ENCODE measurements around the gene NIPAL3.

The NIPAL3 gene

DNA sequence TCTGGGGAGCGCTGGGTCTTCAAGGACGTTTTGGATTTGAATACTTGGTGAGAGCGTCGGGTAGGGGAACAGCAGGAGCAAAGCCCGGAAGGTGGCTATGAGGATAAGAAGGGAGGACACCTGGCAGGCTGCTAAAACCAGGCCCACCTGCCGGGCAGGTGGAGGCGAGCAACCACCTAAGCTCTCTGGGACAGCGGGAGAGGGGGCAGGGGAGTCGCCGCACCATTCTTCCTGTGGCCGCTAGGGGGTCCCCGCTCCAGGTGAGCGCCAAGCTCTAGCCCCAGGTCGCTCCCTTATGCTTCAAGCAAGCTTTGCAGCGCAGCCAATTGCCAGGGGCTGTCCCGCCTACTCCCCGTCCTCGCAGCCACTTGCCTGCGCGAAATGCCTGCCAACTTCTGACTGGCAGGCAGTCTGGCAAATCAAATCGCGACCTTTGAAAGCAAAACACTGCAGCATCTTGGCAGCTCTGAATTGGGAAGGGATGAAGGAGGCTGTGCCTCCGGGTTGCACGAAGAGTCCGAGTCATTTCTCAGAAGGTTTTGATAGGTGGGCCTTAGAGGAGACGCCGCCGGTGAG lies at the start of gene NIPAL3:
Gene NIPAL3, plus strand, starts transcription at position 469 of the 576 bp plus-strand sequence. CDS start 3,746 bp downstream, outside the sequence.
- Histone ChIP-seq H3K9ac (ENCODE audit: low read length) (peak within 1 kb of the TSS; percentile 41), H3K4me1 (ENCODE audit: control insufficient read depth, insufficient read depth, low read length) (peaks cover 28% of the 10 kb centered on the region), H3K27me3 (ENCODE audit: control insufficient read depth, insufficient read depth, low read length) (no peaks in the 10 kb centered on the region), H3K9me3 (ENCODE audit: control insufficient read depth, insufficient read depth, low read depth, low read length) (no peaks in the 10 kb centered on the region), H3K27ac (ENCODE audit: low read depth, low read length) (no peak within 1 kb of the TSS), H3K36me3 (ENCODE audit: control insufficient read depth, insufficient read depth, low read length) (no peaks in the 10 kb centered on the region), H3K4me3 (ENCODE audit: low read depth, low read length) (peak within 1 kb of the TSS; percentile 73)

DNA sequence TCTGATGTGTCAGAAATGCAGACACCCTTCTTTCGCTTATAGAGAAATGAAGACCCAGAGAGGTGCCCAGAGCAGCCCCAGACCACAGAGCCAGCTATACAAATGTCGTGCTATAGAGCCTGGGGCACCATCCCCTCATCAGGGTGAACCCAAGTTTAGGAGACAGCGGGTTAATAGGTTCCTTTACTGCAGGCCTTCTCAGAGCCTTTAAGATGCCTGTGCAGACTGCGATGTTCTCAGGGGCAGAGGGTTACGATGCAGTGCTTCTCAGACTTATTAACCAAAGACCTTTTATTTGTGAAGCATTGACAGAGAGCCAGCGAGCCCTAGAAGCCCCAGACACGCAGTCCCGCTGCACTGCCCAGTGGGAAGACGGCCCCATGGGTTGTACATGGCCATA lies 48.9 kb upstream of the NIPAL3 start:
- Histone ChIP-seq H3K4me1 (ENCODE audit: control insufficient read depth, insufficient read depth, low read length) (peaks cover 10% of the 10 kb centered on the region; the same call in 1 of the 2 replicates), H3K27me3 (ENCODE audit: control insufficient read depth, insufficient read depth, low read length) (no peaks in the 10 kb centered on the region), H3K27ac (ENCODE audit: low read depth, low read length) (no peak overlapping the region)

DNA sequence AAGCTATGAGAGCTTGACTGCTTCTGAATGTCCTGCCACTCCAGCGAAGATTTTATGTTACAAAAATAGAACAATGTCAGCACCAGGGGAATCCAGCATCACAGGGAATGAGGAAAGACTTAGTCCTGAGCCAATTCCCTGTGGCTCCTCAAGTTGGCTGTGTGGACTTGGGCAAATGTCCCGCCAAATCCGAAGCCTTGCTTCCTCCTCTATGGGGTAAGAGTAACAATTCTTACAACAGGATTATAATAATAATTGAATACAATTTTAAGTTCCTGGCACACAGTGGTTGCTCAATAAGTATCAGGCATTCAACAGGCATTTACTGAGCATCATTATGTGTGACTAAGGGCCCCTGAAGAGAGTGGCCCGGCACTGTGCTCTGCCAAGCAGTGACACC lies 46.4 kb upstream of the NIPAL3 start:
- no peaks in the 10 kb centered on the region for H3K36me3 ChIP-seq (ENCODE audit: control insufficient read depth, insufficient read depth, low read length)
- no peak overlapping the region for H3K4me3 ChIP-seq (ENCODE audit: low read depth, low read length)
- H3K9me3 ChIP-seq (ENCODE audit: control insufficient read depth, insufficient read depth, low read depth, low read length), result no peaks in the 10 kb centered on the region
- no peak overlapping the region for H3K9ac ChIP-seq (ENCODE audit: low read length)
- no peaks in the 10 kb centered on the region for H3K27me3 ChIP-seq (ENCODE audit: control insufficient read depth, insufficient read depth, low read length)
- no peak overlapping the region for H3K27ac ChIP-seq (ENCODE audit: low read depth, low read length)
- H3K4me1 ChIP-seq (ENCODE audit: control insufficient read depth, insufficient read depth, low read length), result peaks cover 12% of the 10 kb centered on the region; the same call in 1 of the 2 replicates

More for the DNA sequence above, 48.9 kb upstream of the NIPAL3 start:
- no peaks in the 10 kb centered on the region for H3K36me3 ChIP-seq (ENCODE audit: control insufficient read depth, insufficient read depth, low read length)
- no peaks in the 10 kb centered on the region for H3K9me3 ChIP-seq (ENCODE audit: control insufficient read depth, insufficient read depth, low read depth, low read length)
- H3K4me3 ChIP-seq (ENCODE audit: low read depth, low read length), result no peak overlapping the region
- no peak overlapping the region for H3K9ac ChIP-seq (ENCODE audit: low read length)

DNA sequence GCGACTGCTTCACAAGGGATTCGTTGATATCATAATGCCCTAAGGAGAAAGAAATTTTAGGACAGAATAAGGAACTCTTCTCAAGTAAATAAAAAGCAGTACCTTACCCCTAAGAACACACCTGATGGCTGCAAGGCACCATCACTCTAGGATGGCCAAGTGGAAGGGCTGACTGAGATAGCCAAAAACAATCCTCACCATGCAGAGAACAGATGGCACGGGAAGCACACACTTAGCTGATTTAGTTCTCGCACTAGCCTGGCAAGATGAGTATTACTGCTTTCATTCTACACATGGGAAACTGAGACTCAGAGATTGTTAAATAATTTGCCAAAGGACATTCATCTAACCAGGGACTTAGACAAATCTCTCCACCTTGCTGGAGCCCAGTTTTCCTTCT lies 45.8 kb upstream of the NIPAL3 start:
- H3K27me3 ChIP-seq (ENCODE audit: control insufficient read depth, insufficient read depth, low read length), result no peaks in the 10 kb centered on the region
- no peak overlapping the region for H3K9ac ChIP-seq (ENCODE audit: low read length)
- no peaks in the 10 kb centered on the region for H3K9me3 ChIP-seq (ENCODE audit: control insufficient read depth, insufficient read depth, low read depth, low read length)
- no peaks in the 10 kb centered on the region for H3K36me3 ChIP-seq (ENCODE audit: control insufficient read depth, insufficient read depth, low read length)
- no peak overlapping the region for H3K4me3 ChIP-seq (ENCODE audit: low read depth, low read length)
- no peak overlapping the region for H3K27ac ChIP-seq (ENCODE audit: low read depth, low read length)
- peaks cover 6% of the 10 kb centered on the region; the same call in 1 of the 2 replicates for H3K4me1 ChIP-seq (ENCODE audit: control insufficient read depth, insufficient read depth, low read length)

DNA sequence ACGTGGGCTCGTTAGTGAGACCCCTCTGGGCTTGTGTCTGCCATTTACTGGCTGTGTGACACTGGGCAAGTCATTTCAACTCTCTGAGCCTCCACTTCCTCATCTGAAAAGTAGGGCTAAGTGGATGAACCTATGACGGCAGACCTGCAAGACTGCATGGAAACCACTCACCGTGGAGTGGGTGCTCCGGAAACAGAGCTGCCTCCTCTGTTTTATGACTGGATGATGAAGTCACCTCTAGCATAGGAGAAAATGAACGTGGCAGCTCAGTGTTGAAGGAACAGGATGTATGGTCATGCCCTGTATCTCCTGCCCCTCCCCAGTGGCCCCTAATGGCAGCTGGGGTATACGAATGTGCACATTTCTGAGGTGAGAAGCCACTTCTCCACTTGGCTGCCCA lies 42.6 kb upstream of the NIPAL3 start:
- no peaks in the 10 kb centered on the region for H3K9me3 ChIP-seq (ENCODE audit: control insufficient read depth, insufficient read depth, low read depth, low read length)
- H3K36me3 ChIP-seq (ENCODE audit: control insufficient read depth, insufficient read depth, low read length), result no peaks in the 10 kb centered on the region; the same call in 1 of the 2 replicates
- H3K4me1 ChIP-seq (ENCODE audit: control insufficient read depth, insufficient read depth, low read length), result peaks cover 15% of the 10 kb centered on the region
- no peak overlapping the region for H3K27ac ChIP-seq (ENCODE audit: low read depth, low read length)
- no peak overlapping the region for H3K4me3 ChIP-seq (ENCODE audit: low read depth, low read length)
- no peaks in the 10 kb centered on the region for H3K27me3 ChIP-seq (ENCODE audit: control insufficient read depth, insufficient read depth, low read length)
- H3K9ac ChIP-seq (ENCODE audit: low read length), result no peak overlapping the region

DNA sequence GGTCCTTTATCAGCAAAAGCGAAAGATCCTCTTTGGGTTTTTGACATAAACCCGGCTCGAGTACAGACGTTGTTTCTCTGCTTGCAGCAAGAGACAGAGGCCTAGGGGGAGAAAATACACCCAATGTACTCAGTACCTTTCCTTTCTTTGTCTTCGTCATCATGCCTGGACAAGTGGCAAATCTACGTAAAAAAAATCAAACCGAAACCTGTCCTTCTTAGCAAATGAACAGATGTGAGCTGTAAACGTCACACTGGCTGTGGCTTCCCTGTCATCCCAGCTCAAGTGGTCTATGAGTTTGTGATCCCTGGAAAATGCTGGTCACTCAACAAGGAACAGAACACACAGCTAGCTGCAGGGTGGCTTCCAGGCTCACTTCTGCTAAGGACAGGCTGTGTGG lies 41.9 kb upstream of the NIPAL3 start:
- Histone ChIP-seq H3K4me3 (ENCODE audit: low read depth, low read length) (no peak overlapping the region), H3K27me3 (ENCODE audit: control insufficient read depth, insufficient read depth, low read length) (no peaks in the 10 kb centered on the region), H3K36me3 (ENCODE audit: control insufficient read depth, insufficient read depth, low read length) (peaks cover 1% of the 10 kb centered on the region), H3K4me1 (ENCODE audit: control insufficient read depth, insufficient read depth, low read length) (peaks cover 15% of the 10 kb centered on the region), H3K9ac (ENCODE audit: low read length) (no peak overlapping the region), H3K9me3 (ENCODE audit: control insufficient read depth, insufficient read depth, low read depth, low read length) (no peaks in the 10 kb centered on the region), H3K27ac (ENCODE audit: low read depth, low read length) (no peak overlapping the region)

DNA sequence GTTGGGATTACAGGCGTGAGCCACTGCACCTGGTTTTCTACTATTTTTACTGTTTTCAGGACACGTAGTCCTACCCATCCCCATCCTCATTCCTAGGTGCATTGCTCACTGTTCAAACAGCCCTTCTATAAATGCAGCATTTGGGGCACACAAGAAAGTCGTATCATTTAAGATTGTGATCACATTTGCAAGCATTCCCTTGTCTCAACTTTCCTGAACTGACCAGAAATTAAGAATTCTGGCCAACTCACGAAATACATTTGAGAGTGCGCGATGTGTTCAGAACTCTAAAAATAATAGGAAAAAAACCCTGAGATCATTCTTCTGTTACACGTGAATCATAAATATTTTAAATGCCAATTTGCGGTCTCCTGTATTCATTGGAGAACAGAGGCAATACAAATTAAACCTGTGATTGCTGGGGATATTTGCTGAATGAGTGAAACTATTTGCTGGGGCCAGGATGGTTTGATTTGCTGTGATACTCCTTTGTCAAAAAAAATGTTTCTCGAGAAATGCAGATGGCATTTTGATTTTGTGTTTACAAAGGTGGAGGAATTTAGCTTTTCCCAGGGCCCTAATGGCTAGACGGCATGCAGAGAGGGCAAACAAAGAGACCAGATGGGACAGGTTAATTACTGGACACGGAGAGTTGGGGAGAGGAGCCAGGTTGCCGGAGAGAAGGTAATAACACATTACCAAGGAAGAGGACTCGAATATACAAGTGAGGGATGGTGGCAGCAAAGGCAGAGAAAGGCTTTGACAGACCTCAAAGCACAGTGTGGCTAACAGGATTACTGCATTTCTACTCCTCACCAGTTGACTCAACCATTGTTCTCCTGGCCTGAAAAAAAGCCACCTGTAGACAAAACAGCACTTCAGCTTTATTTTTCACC lies 40.5 kb upstream of the NIPAL3 start:
- Histone ChIP-seq H3K9ac (ENCODE audit: low read length) (no peak overlapping the region), H3K9me3 (ENCODE audit: control insufficient read depth, insufficient read depth, low read depth, low read length) (no peaks in the 10 kb centered on the region), H3K4me3 (ENCODE audit: low read depth, low read length) (no peak overlapping the region), H3K27ac (ENCODE audit: low read depth, low read length) (no peak overlapping the region), H3K36me3 (ENCODE audit: control insufficient read depth, insufficient read depth, low read length) (peaks cover 4% of the 10 kb centered on the region), H3K4me1 (ENCODE audit: control insufficient read depth, insufficient read depth, low read length) (peaks cover 15% of the 10 kb centered on the region), H3K27me3 (ENCODE audit: control insufficient read depth, insufficient read depth, low read length) (no peaks in the 10 kb centered on the region)

DNA sequence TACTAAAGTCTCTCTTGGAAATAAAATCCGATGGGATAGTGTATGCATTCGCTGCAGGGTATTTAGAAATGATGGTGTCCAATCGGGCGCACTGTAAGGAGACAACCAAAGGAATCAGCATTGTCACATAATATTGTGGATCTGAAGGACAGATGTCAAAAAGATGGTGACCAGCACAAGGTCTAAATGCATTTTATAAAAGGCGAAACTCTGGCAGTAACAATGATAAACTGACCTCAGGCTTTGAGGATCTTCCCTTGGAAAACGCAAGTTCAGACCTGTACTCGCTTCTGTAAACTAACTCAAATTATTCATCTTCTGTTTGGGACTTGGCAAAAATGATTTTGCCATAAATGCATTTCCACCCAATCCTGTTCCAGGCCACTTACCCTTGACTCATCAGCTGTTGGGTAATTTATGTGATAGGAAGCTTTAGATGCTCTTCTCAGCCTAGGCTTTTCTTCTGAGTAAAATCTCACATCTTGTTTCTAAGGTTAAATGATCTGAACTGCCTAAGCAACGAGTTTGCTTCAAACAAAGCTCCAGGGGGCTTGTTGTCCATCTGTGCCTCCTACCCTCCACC lies 35.8 kb upstream of the NIPAL3 start:
- H3K9me3 ChIP-seq (ENCODE audit: control insufficient read depth, insufficient read depth, low read depth, low read length), result no peaks in the 10 kb centered on the region
- peaks cover 6% of the 10 kb centered on the region for H3K36me3 ChIP-seq (ENCODE audit: control insufficient read depth, insufficient read depth, low read length)
- no peak overlapping the region for H3K4me3 ChIP-seq (ENCODE audit: low read depth, low read length)
- no peak overlapping the region for H3K9ac ChIP-seq (ENCODE audit: low read length)
- no peaks in the 10 kb centered on the region for H3K27me3 ChIP-seq (ENCODE audit: control insufficient read depth, insufficient read depth, low read length)
- no peak overlapping the region for H3K27ac ChIP-seq (ENCODE audit: low read depth, low read length)
- peaks cover 11% of the 10 kb centered on the region for H3K4me1 ChIP-seq (ENCODE audit: control insufficient read depth, insufficient read depth, low read length)

DNA sequence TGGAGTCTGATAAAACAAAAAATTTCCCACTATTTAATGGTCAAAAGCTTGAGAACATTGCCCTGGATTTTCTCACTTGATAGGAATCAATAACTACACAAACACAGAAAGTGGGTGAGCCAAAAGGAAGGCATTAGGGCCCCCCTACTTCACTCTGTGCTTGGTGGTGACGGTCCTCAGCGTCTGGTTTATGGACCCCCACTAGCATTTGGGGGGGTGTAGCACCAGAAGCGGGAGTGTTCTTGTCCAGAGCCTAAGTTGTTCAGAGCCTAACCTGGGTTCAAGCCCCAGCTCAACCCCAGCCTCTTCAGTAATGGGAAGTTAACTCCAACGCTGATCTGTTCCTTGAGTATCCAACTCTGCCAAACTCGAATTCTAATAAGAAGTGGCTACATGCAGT lies 35.1 kb upstream of the NIPAL3 start:
- Histone ChIP-seq H3K4me3 (ENCODE audit: low read depth, low read length) (no peak overlapping the region), H3K27me3 (ENCODE audit: control insufficient read depth, insufficient read depth, low read length) (no peaks in the 10 kb centered on the region), H3K4me1 (ENCODE audit: control insufficient read depth, insufficient read depth, low read length) (peaks cover 4% of the 10 kb centered on the region), H3K27ac (ENCODE audit: low read depth, low read length) (no peak overlapping the region), H3K9ac (ENCODE audit: low read length) (no peak overlapping the region), H3K36me3 (ENCODE audit: control insufficient read depth, insufficient read depth, low read length) (peaks cover 6% of the 10 kb centered on the region), H3K9me3 (ENCODE audit: control insufficient read depth, insufficient read depth, low read depth, low read length) (no peaks in the 10 kb centered on the region)

DNA sequence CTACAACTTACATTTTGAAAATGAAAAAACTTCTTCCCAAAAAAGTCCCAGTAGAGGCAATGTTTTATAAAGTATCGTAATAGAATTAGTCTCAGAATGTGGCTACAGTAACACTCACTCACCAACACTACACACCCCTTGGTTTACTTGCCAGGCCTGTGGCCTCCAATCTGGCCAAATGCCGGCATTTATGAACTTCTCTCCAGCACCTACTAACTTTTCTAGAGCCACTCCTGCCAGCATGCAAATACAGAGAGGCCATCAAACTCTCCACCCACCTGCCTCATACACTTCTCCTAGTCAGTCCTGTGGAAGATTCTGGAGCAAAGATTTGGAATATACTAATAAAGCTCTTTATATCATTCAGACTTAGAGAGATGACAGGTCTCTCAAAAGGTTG lies 34.3 kb upstream of the NIPAL3 start:
- H3K4me1 ChIP-seq (ENCODE audit: control insufficient read depth, insufficient read depth, low read length), result no peaks in the 10 kb centered on the region
- no peak overlapping the region for H3K27ac ChIP-seq (ENCODE audit: low read depth, low read length)
- H3K27me3 ChIP-seq (ENCODE audit: control insufficient read depth, insufficient read depth, low read length), result no peaks in the 10 kb centered on the region
- peaks cover 6% of the 10 kb centered on the region for H3K36me3 ChIP-seq (ENCODE audit: control insufficient read depth, insufficient read depth, low read length)
- H3K9me3 ChIP-seq (ENCODE audit: control insufficient read depth, insufficient read depth, low read depth, low read length), result no peaks in the 10 kb centered on the region
- no peak overlapping the region for H3K4me3 ChIP-seq (ENCODE audit: low read depth, low read length)
- H3K9ac ChIP-seq (ENCODE audit: low read length), result no peak overlapping the region

DNA sequence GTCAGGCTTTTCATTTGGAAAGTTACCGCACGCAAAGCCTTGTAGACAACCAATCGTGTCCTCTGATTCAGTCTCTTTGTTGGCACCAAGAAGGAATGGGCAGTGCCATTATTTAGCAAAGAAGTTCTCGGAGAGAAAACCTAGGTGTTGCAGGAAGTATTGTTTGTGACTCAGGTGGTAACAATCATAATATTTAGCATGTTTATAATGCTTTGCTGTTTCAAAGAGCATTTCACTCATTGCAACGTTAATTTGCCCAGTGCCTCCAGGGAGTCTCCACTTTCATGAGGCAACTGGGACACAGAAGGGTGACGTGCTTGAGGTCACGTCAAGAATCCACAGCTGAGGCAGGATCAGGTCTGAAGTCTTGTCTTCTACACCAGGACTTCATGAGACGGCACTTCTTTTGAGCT lies 33.4 kb upstream of the NIPAL3 start:
- Histone ChIP-seq H3K9ac (ENCODE audit: low read length) (no peak overlapping the region), H3K9me3 (ENCODE audit: control insufficient read depth, insufficient read depth, low read depth, low read length) (no peaks in the 10 kb centered on the region), H3K27ac (ENCODE audit: low read depth, low read length) (no peak overlapping the region), H3K36me3 (ENCODE audit: control insufficient read depth, insufficient read depth, low read length) (peaks cover 6% of the 10 kb centered on the region), H3K4me1 (ENCODE audit: control insufficient read depth, insufficient read depth, low read length) (no peaks in the 10 kb centered on the region), H3K27me3 (ENCODE audit: control insufficient read depth, insufficient read depth, low read length) (no peaks in the 10 kb centered on the region), H3K4me3 (ENCODE audit: low read depth, low read length) (no peak overlapping the region)

Measured in HUES6 (cell line).